A673 (cell line): ENCODE results near the gene CTNNA3. TPM values are rescaled to one million over a fixed set of nuclear protein-coding genes. Genes with fewer than 3 reads are reported as not detected.

ENCODE experiments used
- BruUV-seq: library from RNA; stranded (reverse); fragments of 400-500 nt; replicated peaks from 2 replicates; lab custom pipeline; 2021; lab: Mats Ljungman, UMichigan
- CTCF ChIA-PET: fragments of 300-600 bp; sonication (Branson Sonifier 250); formaldehyde crosslinking; loops from one replicate; lab custom pipeline; 2022; ENCODE audit warnings: antibody characterized with exemption; lab: Charles Lee
- POLR2A ChIA-PET: fragments of 300-600 bp; sonication (Branson Sonifier 250); formaldehyde crosslinking; loops from one replicate; lab custom pipeline; 2022; ENCODE audit warnings: antibody characterized with exemption; ENCODE audit not compliant: low non-redundant PET; lab: Charles Lee
- DNase-seq: peaks from one replicate; pipeline ENCODE4 v3.0.0-alpha.2; 2015; ENCODE audit warnings: low spot score
- H3K27ac ChIP-seq: fragments of 200-600 bp; sonication (generic); 2 replicates; pipeline ENCODE4 v1.5.1; 2016; ENCODE audit warnings: mixed run types, low read depth, mild to moderate bottlenecking, mixed read lengths, antibody characterized with exemption, low read length; ENCODE audit not compliant: poor library complexity, severe bottlenecking
- H3K27me3 ChIP-seq: fragments of 200-600 bp; sonication (generic); replicated peaks from 2 replicates; pipeline ENCODE4 v1.6.1; 2017; ENCODE audit warnings: mixed run types, low read depth, mild to moderate bottlenecking, mixed read lengths, antibody characterized with exemption, low read length; ENCODE audit not compliant: insufficient read depth, poor library complexity
- H3K36me3 ChIP-seq: fragments of 200-600 bp; sonication (generic); 2 replicates; pipeline ENCODE4 v1.6.1; 2016; ENCODE audit warnings: mixed run types, mild to moderate bottlenecking, mixed read lengths, antibody characterized with exemption, low read length; ENCODE audit not compliant: insufficient read depth, poor library complexity, severe bottlenecking
- H3K4me1 ChIP-seq: fragments of 200-600 bp; sonication (generic); 2 replicates; pipeline ENCODE4 v1.6.1; 2017; ENCODE audit warnings: mixed run types, mild to moderate bottlenecking, mixed read lengths, antibody characterized with exemption, low read length; ENCODE audit not compliant: insufficient read depth, poor library complexity, severe bottlenecking
- H3K4me3 ChIP-seq: fragments of 200-600 bp; sonication (generic); 2 replicates; pipeline ENCODE4 v1.5.1; 2016; ENCODE audit warnings: low read depth, mixed run types, mild to moderate bottlenecking, mixed read lengths, low read length; ENCODE audit not compliant: poor library complexity, severe bottlenecking
- H3K9me3 ChIP-seq: fragments of 200-600 bp; sonication (generic); 2 replicates; pipeline ENCODE4 v1.6.1; 2016; ENCODE audit warnings: mixed run types, low read depth, mild to moderate bottlenecking, mixed read lengths, antibody characterized with exemption, low read length; ENCODE audit not compliant: poor library complexity, severe bottlenecking
- CTCF ChIP-seq: fragments of 300-800, 200-600 bp; sonication (generic); conservative IDR thresholded peaks from 2 replicates; pipeline ENCODE4 v1.5.1; 2017; ENCODE audit warnings: low read depth, mild to moderate bottlenecking, antibody characterized with exemption, low read length, moderate library complexity, mixed read lengths
- EZH2 ChIP-seq: fragments of 200-600 bp; sonication (generic); IDR thresholded peaks from 2 replicates; pipeline ENCODE4 v1.6.1; 2017; ENCODE audit warnings: borderline replicate concordance, low read depth, mild to moderate bottlenecking, mixed read lengths, antibody characterized with exemption, low read length; ENCODE audit not compliant: poor library complexity, severe bottlenecking
- intact Hi-C: fragments of 100-400 bp; cut with micrococcal nuclease; formaldehyde crosslinking; loops from one replicate; pipeline ENCODE4 v1.10.0; 2022; ENCODE audit not compliant: unreplicated experiment
- total RNA-seq: library from RNA; stranded (reverse); gene quantifications from 2 replicates; pipeline ENCODE4 v1.2.3, GENCODE V29; 2021

The CTNNA3 gene
- total RNA-seq, 1 experiment from 2014 or later: not detected

GRCh38 chr10:67438605-67439304 lies 257.2 kb downstream of the CTNNA3 start:
- H3K9me3 ChIP-seq: no peaks in the 10 kb centered on the region
- intact Hi-C loops: no loop called here
- no peak overlapping the region for H3K4me3 ChIP-seq
- CTCF ChIA-PET: no interaction called here
- no peak for DNase-seq
- no peaks in the 10 kb centered on the region for H3K4me1 ChIP-seq
- no TSS peak for BruUV-seq
- no peaks in the 10 kb centered on the region for H3K27me3 ChIP-seq
- POLR2A ChIA-PET: no interaction called here
- no peak overlapping the region for H3K27ac ChIP-seq
- TF ChIP-seq CTCF: no peak
- TF ChIP-seq EZH2: no peak
- no peaks in the 10 kb centered on the region for H3K36me3 ChIP-seq

- TF ChIP-seq EZH2: no peak
- no peak for TF ChIP-seq CTCF
- Histone ChIP-seq H3K36me3 (no peaks in the 10 kb centered on the region), H3K27ac (no peak overlapping the region), H3K9me3 (no peaks in the 10 kb centered on the region), H3K27me3 (no peaks in the 10 kb centered on the region), H3K4me1 (no peaks in the 10 kb centered on the region), H3K4me3 (no peak overlapping the region)
- ChIA-PET CTCF (no interaction called here), POLR2A (no interaction called here)
- no peak for DNase-seq
- intact Hi-C loops: no loop called here
- BruUV-seq: no TSS peak
Observed at GRCh38 chr10:67433276-67433675, 262.7 kb downstream of the CTNNA3 start.

- Histone ChIP-seq H3K36me3 (no peaks in the 10 kb centered on the region), H3K4me3 (no peak overlapping the region), H3K27ac (no peak overlapping the region), H3K4me1 (no peaks in the 10 kb centered on the region), H3K9me3 (no peaks in the 10 kb centered on the region), H3K27me3 (no peaks in the 10 kb centered on the region)
- ChIA-PET CTCF (no interaction called here), POLR2A (no interaction called here)
- TF ChIP-seq EZH2: no peak
- no peak for TF ChIP-seq CTCF
- BruUV-seq: no TSS peak
- DNase-seq: no peak
- intact Hi-C loops: no loop called here
Observed at GRCh38 chr10:67402620-67403019, 293.4 kb downstream of the CTNNA3 start.
